ENCODE results near the gene PGM5.
A peak's percentile ranks its signal among the peaks of the same experiment; 100 is the strongest.
"Not testable (repeated sequence)": the region's sequence is repeated elsewhere in the genome, so short reads cannot be mapped to it uniquely, and the experiment has no call there.

Gene PGM5

DNA sequence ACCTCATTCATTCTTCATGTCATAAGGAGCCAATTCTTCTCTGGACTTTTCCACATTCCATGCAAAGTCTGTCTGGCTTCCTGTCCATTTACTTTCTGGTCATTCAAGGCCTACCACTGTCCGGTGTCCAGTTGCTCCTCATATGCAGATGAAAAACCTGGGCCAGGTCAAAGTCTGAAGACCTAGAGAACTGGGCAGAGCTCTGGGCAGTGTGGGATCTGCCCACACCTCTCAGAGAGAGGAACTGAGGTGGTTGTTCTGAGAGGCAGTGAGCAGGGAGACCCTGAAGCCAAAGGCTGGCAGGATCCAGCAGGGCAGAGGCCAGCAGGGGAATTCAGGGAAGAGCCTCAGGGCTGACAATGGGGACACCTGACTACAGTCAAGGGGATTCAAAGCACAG is 58.7 kb downstream of the PGM5 start:
- not testable (repeated sequence) for H3K9ac ChIP-seq (ENCODE audit: low read length); H3K9me2 ChIP-seq (replicated peaks; ENCODE audit: insufficient read depth, low read length); H2AFZ ChIP-seq (ENCODE audit: low read depth, low read length, severe bottlenecking); H3K4me3 ChIP-seq (ENCODE audit: insufficient read depth, low read length, poor library complexity, severe bottlenecking); H3K27ac ChIP-seq (ENCODE audit: low read depth, low read length); H4K20me1 ChIP-seq (ENCODE audit: low read depth, low read length); H3K79me2 ChIP-seq (ENCODE audit: insufficient read depth, low read length); H3K36me3 ChIP-seq (ENCODE audit: low read length); H3F3A ChIP-seq (ENCODE audit: insufficient read depth); H3K4me2 ChIP-seq (ENCODE audit: low read depth, low read length, poor library complexity, severe bottlenecking); H3K9me3 ChIP-seq (ENCODE audit: insufficient read depth, low read length); H3K27me3 ChIP-seq (ENCODE audit: low read length)

DNA sequence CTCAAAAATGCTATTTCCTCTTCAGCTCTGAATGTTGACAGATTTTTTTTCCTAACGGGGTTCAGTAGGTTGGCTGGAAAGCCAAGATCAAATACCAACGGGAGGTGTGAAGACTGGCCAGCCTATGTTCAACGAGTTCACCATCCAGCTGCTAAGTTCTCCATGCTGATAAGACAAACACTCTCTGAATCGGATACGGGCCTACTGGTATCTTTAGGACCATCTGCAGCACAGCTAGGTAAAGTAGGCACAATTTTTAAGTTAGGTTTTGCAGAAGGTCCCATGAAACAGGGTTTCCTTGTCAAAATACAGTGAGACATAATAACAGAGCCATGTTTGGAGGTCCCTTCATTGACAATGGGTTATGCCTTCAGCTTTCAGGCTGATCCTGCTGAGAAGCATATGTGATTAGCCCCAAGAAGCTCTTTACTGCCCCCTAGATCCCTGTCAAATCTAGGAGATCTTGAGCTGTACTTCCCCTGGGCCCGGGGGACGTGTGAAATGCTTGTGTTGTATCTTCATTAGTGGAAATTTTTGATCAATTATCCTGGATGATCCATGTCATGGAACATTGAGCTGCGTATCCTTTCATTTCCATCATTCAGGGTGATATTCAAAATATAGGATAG is 60.6 kb downstream of the PGM5 start:
- H3K4me2 ChIP-seq (ENCODE audit: low read depth, low read length, poor library complexity, severe bottlenecking) = no peak overlapping the region
- H3K9me2 ChIP-seq (replicated peaks; ENCODE audit: insufficient read depth, low read length) = no peaks in the 10 kb centered on the region
- no peak for TF ChIP-seq EZH2phosphoT487 (conservative IDR thresholded peaks at IDR 0.05; ENCODE audit: low read length)
- TF ChIP-seq, protein P1, sequence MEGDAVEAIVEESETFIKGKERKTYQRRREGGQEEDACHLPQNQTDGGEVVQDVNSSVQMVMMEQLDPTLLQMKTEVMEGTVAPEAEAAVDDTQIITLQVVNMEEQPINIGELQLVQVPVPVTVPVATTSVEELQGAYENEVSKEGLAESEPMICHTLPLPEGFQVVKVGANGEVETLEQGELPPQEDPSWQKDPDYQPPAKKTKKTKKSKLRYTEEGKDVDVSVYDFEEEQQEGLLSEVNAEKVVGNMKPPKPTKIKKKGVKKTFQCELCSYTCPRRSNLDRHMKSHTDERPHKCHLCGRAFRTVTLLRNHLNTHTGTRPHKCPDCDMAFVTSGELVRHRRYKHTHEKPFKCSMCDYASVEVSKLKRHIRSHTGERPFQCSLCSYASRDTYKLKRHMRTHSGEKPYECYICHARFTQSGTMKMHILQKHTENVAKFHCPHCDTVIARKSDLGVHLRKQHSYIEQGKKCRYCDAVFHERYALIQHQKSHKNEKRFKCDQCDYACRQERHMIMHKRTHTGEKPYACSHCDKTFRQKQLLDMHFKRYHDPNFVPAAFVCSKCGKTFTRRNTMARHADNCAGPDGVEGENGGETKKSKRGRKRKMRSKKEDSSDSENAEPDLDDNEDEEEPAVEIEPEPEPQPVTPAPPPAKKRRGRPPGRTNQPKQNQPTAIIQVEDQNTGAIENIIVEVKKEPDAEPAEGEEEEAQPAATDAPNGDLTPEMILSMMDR (IDR thresholded peaks at IDR 0.05; ENCODE audit: insufficient read depth, low read length, poor library complexity, severe bottlenecking) = peak; percentile 38
- H4K20me1 ChIP-seq (ENCODE audit: low read depth, low read length) = no peaks in the 10 kb centered on the region
- H3K9me3 ChIP-seq (ENCODE audit: insufficient read depth, low read length) = no peaks in the 10 kb centered on the region
- no peak overlapping the region for H2AFZ ChIP-seq (ENCODE audit: low read depth, low read length, severe bottlenecking)
- no peaks in the 10 kb centered on the region for H3K79me2 ChIP-seq (ENCODE audit: insufficient read depth, low read length)
- no peaks in the 10 kb centered on the region for H3K36me3 ChIP-seq (ENCODE audit: low read length)
- no peaks in the 10 kb centered on the region for H3F3A ChIP-seq (ENCODE audit: insufficient read depth)
- no peak overlapping the region for H3K9ac ChIP-seq (ENCODE audit: low read length)
- no peak overlapping the region for H3K27ac ChIP-seq (ENCODE audit: low read depth, low read length)
- no peak overlapping the region for H3K4me3 ChIP-seq (ENCODE audit: insufficient read depth, low read length, poor library complexity, severe bottlenecking)
- no peaks in the 10 kb centered on the region for H3K27me3 ChIP-seq (ENCODE audit: low read length)

DNA sequence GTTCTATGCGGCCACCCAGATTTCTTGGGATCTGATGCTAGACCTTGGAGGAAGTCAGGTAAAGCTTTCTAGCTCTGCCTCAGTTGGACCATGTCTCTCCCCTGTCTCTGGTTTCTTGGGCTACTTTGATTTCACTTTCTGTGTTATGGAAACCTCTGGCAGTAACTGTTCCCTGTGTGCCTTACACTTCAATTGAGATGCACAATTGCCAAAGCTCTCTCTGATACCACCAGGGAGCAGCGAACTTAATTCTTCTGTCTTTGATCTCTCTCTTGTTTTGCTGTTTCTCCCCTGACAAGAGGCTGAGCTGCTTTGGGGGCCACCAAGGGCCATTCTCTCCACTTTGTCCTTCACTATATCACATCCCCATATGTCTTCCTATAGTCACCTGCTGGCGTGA is 61.4 kb downstream of the PGM5 start:
- Histone ChIP-seq H3K79me2 (ENCODE audit: insufficient read depth, low read length) (no peaks in the 10 kb centered on the region), H3K9me2 (replicated peaks; ENCODE audit: insufficient read depth, low read length) (no peaks in the 10 kb centered on the region), H3K9me3 (ENCODE audit: insufficient read depth, low read length) (no peaks in the 10 kb centered on the region), H3K4me3 (ENCODE audit: insufficient read depth, low read length, poor library complexity, severe bottlenecking) (no peak overlapping the region), H3K27ac (ENCODE audit: low read depth, low read length) (no peak overlapping the region), H3K27me3 (ENCODE audit: low read length) (no peaks in the 10 kb centered on the region), H3K9ac (ENCODE audit: low read length) (no peak overlapping the region), H3K4me2 (ENCODE audit: low read depth, low read length, poor library complexity, severe bottlenecking) (no peak overlapping the region), H3F3A (ENCODE audit: insufficient read depth) (no peaks in the 10 kb centered on the region), H4K20me1 (ENCODE audit: low read depth, low read length) (no peaks in the 10 kb centered on the region), H3K36me3 (ENCODE audit: low read length) (no peaks in the 10 kb centered on the region), H2AFZ (ENCODE audit: low read depth, low read length, severe bottlenecking) (no peak overlapping the region)
- no peak for TF ChIP-seq EZH2phosphoT487 (conservative IDR thresholded peaks at IDR 0.05; ENCODE audit: low read length)
- TF ChIP-seq, protein P1 (IDR thresholded peaks at IDR 0.05; ENCODE audit: insufficient read depth, low read length, poor library complexity, severe bottlenecking) = no peak

DNA sequence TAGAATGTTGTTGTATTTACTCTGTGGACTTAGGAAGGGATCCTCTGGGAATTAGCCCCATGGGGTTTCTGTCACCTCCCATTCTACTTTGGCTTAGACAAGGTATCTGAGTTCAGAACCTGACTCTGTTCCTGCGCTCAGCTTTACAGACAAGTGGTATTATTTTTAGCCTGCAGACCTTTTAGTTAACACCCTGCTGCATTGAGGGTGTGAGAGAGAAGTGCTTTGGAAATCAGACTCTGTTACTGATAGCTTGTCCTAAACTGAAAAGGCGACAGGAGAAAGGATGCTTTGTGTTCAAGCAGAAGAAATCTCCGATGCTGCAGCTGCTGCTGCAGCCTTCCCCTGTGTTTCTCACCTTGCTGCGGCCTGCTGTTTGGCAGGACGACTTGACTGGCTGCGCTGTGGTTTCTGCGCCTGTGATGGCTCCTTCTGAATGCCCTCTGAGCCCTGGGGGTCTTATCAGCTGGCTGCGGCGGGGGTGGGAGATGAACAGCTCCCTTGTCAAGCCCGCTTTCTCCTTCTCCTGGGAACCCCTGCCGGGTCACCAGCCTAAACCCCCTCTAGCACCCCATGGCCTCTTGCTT is 61.9 kb downstream of the PGM5 start:
- Histone ChIP-seq H3K9ac (ENCODE audit: low read length) (no peak overlapping the region), H2AFZ (ENCODE audit: low read depth, low read length, severe bottlenecking) (no peak overlapping the region), H3K27ac (ENCODE audit: low read depth, low read length) (no peak overlapping the region), H3K9me3 (ENCODE audit: insufficient read depth, low read length) (no peaks in the 10 kb centered on the region), H3K27me3 (ENCODE audit: low read length) (no peaks in the 10 kb centered on the region), H3K79me2 (ENCODE audit: insufficient read depth, low read length) (no peaks in the 10 kb centered on the region), H3K4me3 (ENCODE audit: insufficient read depth, low read length, poor library complexity, severe bottlenecking) (no peak overlapping the region), H4K20me1 (ENCODE audit: low read depth, low read length) (no peaks in the 10 kb centered on the region), H3K9me2 (replicated peaks; ENCODE audit: insufficient read depth, low read length) (no peaks in the 10 kb centered on the region), H3K36me3 (ENCODE audit: low read length) (no peaks in the 10 kb centered on the region), H3K4me2 (ENCODE audit: low read depth, low read length, poor library complexity, severe bottlenecking) (no peak overlapping the region), H3F3A (ENCODE audit: insufficient read depth) (no peaks in the 10 kb centered on the region)
- TF ChIP-seq EZH2phosphoT487 (conservative IDR thresholded peaks at IDR 0.05; ENCODE audit: low read length) = no peak
- TF ChIP-seq, protein P1 (IDR thresholded peaks at IDR 0.05; ENCODE audit: insufficient read depth, low read length, poor library complexity, severe bottlenecking) = no peak
